Cardiac muscle cell (in vitro differentiated cells and primary cell): ENCODE results near the gene STARD3. TPM values are rescaled to one million over a fixed set of nuclear protein-coding genes. Genes with fewer than 3 reads are reported as not detected.

Source experiments
- DNase-seq, 2 donors: peaks; one replicate each; pipeline versions ENCODE4 v3.0.0 to v3.0.0-alpha.2; 2010 to 2017; ENCODE audit warnings: low read depth in 1 of 2, low spot score in 1 of 2
- H3K27ac ChIP-seq: fragments of 200-600 bp; sonication (generic); 2 replicates; pipeline ENCODE4 v1.5.1; 2016
- H3K27me3 ChIP-seq: fragments of 200-600 bp; sonication (generic); 2 replicates; pipeline ENCODE4 v1.6.0; 2016; ENCODE audit warnings: control low read depth
- H3K36me3 ChIP-seq: fragments of 200-600 bp; sonication (generic); 2 replicates; pipeline ENCODE4 v1.5.1; 2016; ENCODE audit warnings: control low read depth
- H3K4me1 ChIP-seq: fragments of 200-600 bp; sonication (generic); 2 replicates; pipeline ENCODE4 v1.8.1; 2017; ENCODE audit warnings: low read depth, mild to moderate bottlenecking, mixed run types
- H3K4me3 ChIP-seq: fragments of 200-600 bp; sonication (generic); 2 replicates; pipeline ENCODE4 v1.5.1; 2016; ENCODE audit warnings: mild to moderate bottlenecking
- H3K9me3 ChIP-seq: fragments of 200-600 bp; sonication (generic); 2 replicates; pipeline ENCODE4 v1.5.1; 2017; ENCODE audit warnings: low read depth, mild to moderate bottlenecking, control low read depth
- CTCF ChIP-seq: IDR thresholded peaks from 2 replicates; pipeline ENCODE4 v1.5.1; 2012; ENCODE audit warnings: low read depth, mild to moderate bottlenecking, low read length
- polyA plus RNA-seq: library from polyadenylated mRNA; unstranded; fragments of >200 nt; fragmentation: Nextera tagmentation; extraction: Ambion mirVana; gene quantifications from 2 replicates; pipeline ENCODE4 v1.2.1, GENCODE V29; 2016
- total RNA-seq: library from RNA; depleted of rRNA; stranded (reverse); fragments of >200 nt; gene quantifications from 2 replicates; pipeline ENCODE4 v1.2.3, GENCODE V29; 2016

The STARD3 gene
- total and polyA plus RNA-seq, 2 experiments from 2014 or later: 47.9 to 67.1 TPM

DNA sequence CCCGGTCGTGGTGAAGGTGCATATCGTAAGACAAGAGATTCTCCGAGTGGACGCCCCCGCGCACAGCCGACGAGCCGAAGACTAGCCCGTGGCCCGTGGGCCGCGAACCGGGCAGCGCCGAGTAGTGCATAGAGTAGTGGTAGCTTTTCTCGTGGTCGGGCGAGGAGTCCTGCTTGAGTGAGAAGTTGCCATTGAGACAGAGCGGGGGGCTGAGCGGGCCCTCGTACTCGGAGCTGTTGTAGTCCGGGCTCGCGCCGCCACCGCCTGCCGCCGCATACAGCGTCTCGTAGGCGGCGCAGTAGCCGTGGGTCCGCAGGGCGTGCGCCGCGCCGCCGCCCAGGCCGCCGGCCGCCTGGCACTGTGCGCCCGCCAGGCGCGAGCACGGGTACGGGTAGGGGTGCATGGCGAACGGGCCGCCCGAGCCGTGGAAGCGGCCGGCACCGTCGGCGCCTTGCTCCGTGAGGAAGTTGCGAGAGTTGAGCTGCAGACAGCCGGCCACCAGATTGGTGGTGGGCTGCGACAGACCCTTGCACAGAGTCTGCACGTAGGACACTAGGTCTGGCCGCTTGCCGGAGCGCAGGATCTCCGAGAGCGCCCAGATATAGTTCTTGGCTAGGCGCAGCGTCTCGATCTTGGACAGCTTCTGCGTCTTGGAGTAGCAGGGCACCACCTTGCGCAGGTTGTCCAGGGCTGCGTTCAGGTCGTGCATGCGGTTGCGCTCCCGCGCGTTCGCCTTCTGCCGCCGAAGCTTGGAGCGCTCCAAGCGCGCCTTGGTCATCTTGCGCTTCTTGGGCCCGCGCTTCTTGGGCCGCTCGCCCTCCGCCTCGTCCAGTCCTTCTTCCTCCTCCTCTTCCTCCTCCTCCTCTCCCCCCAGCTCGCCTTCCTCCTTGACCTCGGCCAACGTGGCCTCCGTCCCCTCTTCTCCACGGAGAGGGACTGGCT lies 31.2 kb upstream of the STARD3 start:
- Histone ChIP-seq H3K9me3 (no peaks in the 10 kb centered on the region), H3K27ac (no peak overlapping the region), H3K4me1 (peaks cover 4% of the 10 kb centered on the region), H3K36me3 (no peaks in the 10 kb centered on the region), H3K27me3 (peaks cover 100% of the 10 kb centered on the region), H3K4me3 (no peak overlapping the region)
- TF ChIP-seq CTCF: no peak
- DNase-seq: peak in 1 of 2 donors; percentile 43

DNA sequence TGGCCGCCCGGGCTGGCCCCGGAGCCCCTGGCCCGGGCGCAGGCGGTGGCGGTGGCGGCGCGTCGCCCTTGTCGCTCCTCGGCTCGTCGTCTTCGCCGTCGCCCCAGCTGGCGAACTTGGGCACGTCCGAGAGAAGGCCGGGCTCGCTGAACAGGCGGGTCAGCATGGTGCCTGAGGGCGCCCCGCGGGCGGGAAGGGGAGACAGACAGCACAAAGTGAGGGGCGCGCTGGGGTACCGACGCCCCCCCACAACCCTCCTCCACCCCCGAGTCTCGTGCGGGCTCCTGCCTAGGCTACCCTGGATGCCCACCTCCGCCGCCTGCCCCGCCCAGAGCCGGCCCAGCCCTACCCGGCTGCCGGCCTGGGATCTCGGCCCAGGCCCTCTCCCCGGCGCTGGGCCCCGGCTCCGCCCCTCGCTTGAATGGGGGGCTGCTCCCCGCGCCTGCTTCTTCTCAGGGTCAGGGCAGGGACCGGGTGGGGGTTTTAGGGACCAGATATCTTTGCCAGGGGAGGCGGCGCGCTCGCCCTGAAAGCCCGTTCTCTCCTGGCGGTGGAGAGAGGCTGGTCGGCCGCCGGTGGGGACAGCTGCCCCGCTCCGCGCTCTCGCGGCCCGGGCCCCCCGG lies 30.4 kb upstream of the STARD3 start:
- no peak overlapping the region for H3K27ac ChIP-seq
- no peak overlapping the region for H3K4me3 ChIP-seq
- H3K36me3 ChIP-seq: no peaks in the 10 kb centered on the region
- TF ChIP-seq CTCF: no peak
- H3K4me1 ChIP-seq: peaks cover 4% of the 10 kb centered on the region
- H3K9me3 ChIP-seq: no peaks in the 10 kb centered on the region
- H3K27me3 ChIP-seq: peaks cover 100% of the 10 kb centered on the region
- DNase-seq: no peak

DNA sequence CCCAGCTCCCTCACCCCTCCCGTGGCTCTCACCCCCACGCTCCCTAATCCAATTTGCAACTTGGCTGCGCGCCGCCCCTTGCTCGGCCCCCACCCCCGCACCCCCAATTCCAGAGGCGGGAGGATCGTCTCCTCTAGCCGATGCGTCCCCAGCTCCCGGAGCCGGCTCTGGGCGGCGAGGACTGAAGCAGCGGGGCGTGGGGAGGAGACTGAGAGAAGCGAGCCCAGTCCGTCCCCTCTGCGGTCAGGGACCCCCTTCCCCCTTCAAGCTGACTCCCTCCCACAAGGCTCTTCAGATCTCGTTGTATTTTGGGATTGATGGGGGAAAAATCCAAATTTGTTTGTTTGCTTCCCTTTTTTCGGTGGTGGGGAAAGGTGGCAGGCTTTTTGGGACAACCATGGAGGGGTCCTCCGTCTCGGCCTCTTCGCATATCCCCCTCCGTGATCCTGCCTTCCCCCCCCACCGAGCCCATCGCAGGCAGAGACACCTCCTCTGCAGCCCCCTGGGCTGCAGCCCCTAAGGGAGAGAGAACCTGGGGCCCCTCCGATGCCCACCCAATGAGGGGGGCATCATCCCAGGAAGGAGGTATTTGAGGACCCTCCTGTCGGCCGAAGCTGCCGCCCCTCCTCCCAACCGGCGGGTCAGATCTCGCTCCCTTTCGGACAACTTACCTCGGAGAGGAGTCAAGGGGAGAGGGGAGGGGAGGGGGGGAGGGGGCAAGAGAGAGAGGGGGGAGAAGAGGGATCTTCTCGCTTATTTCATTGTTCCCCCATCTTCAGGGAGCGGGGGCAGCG lies 29.7 kb upstream of the STARD3 start:
- Histone ChIP-seq H3K4me1 (peaks cover 4% of the 10 kb centered on the region), H3K36me3 (no peaks in the 10 kb centered on the region), H3K9me3 (no peaks in the 10 kb centered on the region), H3K27me3 (peaks cover 100% of the 10 kb centered on the region), H3K27ac (no peak overlapping the region), H3K4me3 (no peak overlapping the region)
- DNase-seq: no peak
- TF ChIP-seq CTCF: no peak

DNA sequence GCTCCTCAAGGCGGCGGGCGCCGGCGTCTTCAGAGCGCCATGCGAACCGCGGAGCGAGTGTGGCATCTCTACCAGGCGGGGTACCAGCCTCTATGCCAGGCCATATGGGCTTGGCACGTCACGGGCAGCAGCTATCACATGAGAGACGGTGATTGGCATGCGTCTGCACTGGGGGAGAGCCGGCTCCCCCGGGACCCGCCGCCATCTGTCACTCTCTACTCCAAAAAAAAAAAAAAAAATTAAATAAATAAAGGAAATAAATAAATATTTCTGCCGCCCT lies 29.2 kb upstream of the STARD3 start, which contains the start of gene NEUROD2:
Gene NEUROD2 (minus strand): TSS at position 70 of the 280 bp plus-strand sequence. CDS start 1,321 bp downstream, outside the sequence.
- Histone ChIP-seq H3K27me3 (peaks cover 100% of the 10 kb centered on the region), H3K36me3 (no peaks in the 10 kb centered on the region), H3K27ac (no peak within 1 kb of the TSS), H3K4me1 (peaks cover 4% of the 10 kb centered on the region), H3K9me3 (no peaks in the 10 kb centered on the region), H3K4me3 (no peak within 1 kb of the TSS)
- no peak for TF ChIP-seq CTCF
- no peak for DNase-seq

- Histone ChIP-seq H3K4me1 (peaks cover 4% of the 10 kb centered on the region), H3K27me3 (peaks cover 100% of the 10 kb centered on the region), H3K27ac (no peak overlapping the region), H3K4me3 (no peak overlapping the region), H3K36me3 (no peaks in the 10 kb centered on the region), H3K9me3 (no peaks in the 10 kb centered on the region)
- DNase-seq: no peak
- no peak for TF ChIP-seq CTCF
Measured at GRCh38 chr17:39608142-39608981, 28.6 kb upstream of the STARD3 start.
